HepG2 (cell line): ENCODE results near the gene NAPEPLD. TPM values are rescaled to one million over a fixed set of nuclear protein-coding genes. Genes with fewer than 3 reads are reported as not detected.
A peak's percentile ranks its signal among the peaks of the same experiment; 100 is the strongest.
"Not testable (repeated sequence)": the region's sequence is repeated elsewhere in the genome, so short reads cannot be mapped to it uniquely, and the experiment has no call there.

Source experiments
- ATAC-seq: fragments of 200-7000 bp; cut with Tn5 transposase; 3 replicates; pipeline ENCODE4 v1.9.1; 2020; ENCODE audit warnings: mild to moderate bottlenecking, moderate library complexity
- BruUV-seq: library from RNA; stranded (reverse); fragments of 400-500 nt; replicated peaks from 2 replicates; lab custom pipeline; 2021; lab: Mats Ljungman, UMichigan
- CTCF ChIA-PET: fragments of 300-600 bp; formaldehyde crosslinking; extraction: SDS; loops from one replicate; lab custom pipeline; 2021; ENCODE audit warnings: low total read pairs, inconsistent platforms, low intra/inter-chr PET ratio; lab: Yijun Ruan, JAX
- POLR2A ChIA-PET: fragments of 350-600 bp; sonication (Branson Sonifier 250); formaldehyde crosslinking; loops from one replicate; lab custom pipeline; 2020; ENCODE audit warnings: antibody characterized with exemption, inconsistent platforms; lab: Yijun Ruan, JAX
- DNase-seq: peaks from one replicate; pipeline ENCODE4 v3.0.0-alpha.2; 2015; ENCODE audit warnings: low spot score
- FAIRE-seq: peaks from 3 replicates; lab custom pipeline; 2011; peaks lifted over from hg19 to GRCh38; lab: Jason Lieb, UNC
- H2AFZ ChIP-seq: one replicate; pipeline ENCODE4 v1.6.1; 2011; ENCODE audit warnings: low read length, inconsistent platforms
- H3K27ac ChIP-seq: fragments of 300-600 bp; 3 replicates; pipeline ENCODE4 v1.8.0; 2011; ENCODE audit warnings: mixed run types, mild to moderate bottlenecking, mixed read lengths, low read length, inconsistent platforms; ENCODE audit not compliant: insufficient read depth; ENCODE audit errors: extremely low read length
- H3K27me3 ChIP-seq, 2 experiments: fragments of 200-600 bp in 1 of 2; 2 replicates in 1 of 2; 3 replicates in 1 of 2; pipeline versions ENCODE4 v1.6.0 to v1.8.0; 2011; ENCODE audit warnings: low read length in 2 of 2, mild to moderate bottlenecking in 2 of 2, moderate library complexity in 2 of 2, inconsistent platforms in 1 of 2; ENCODE audit not compliant: insufficient read depth in 2 of 2, control insufficient read depth in 1 of 2
- H3K36me3 ChIP-seq, 2 experiments: fragments of 200-600 bp in 1 of 2; replicated peaks in 1 of 2; 2 replicates in 1 of 2; 3 replicates in 1 of 2; pipeline versions ENCODE4 v1.5.1 to v1.8.0; 2011; ENCODE audit warnings: low read length in 2 of 2, inconsistent platforms in 1 of 2; ENCODE audit not compliant: insufficient read depth in 2 of 2, control insufficient read depth in 1 of 2
- H3K4me1 ChIP-seq: 2 replicates; pipeline ENCODE4 v1.5.1; 2012; ENCODE audit warnings: low read length, inconsistent platforms; ENCODE audit not compliant: insufficient read depth
- H3K4me2 ChIP-seq: 2 replicates; pipeline ENCODE4 v1.6.0; 2011; ENCODE audit warnings: low read depth, low read length, inconsistent platforms
- H3K4me3 ChIP-seq, 3 experiments: fragments of 200-600 bp in 1 of 3; sonication (generic), shearing (Covaris generic) in 1 of 3; replicated peaks in 1 of 3; 2 replicates each; pipeline ENCODE4 v1.5.1; 2011 to 2016; ENCODE audit warnings: low read length in 3 of 3, inconsistent platforms in 2 of 3, low read depth in 2 of 3, mild to moderate bottlenecking in 2 of 3, control low read depth in 1 of 3, mixed read lengths in 1 of 3; ENCODE audit not compliant: insufficient read depth in 1 of 3
- H3K79me2 ChIP-seq: one replicate; pipeline ENCODE4 v1.6.1; 2011; ENCODE audit warnings: low read length, inconsistent platforms; ENCODE audit not compliant: insufficient read depth
- H3K9ac ChIP-seq: 2 replicates; pipeline ENCODE4 v1.6.0; 2011; ENCODE audit warnings: mild to moderate bottlenecking, low read depth, low read length, inconsistent platforms; ENCODE audit not compliant: insufficient read depth
- H3K9me3 ChIP-seq: 2 replicates; pipeline ENCODE4 v1.5.1; 2012; ENCODE audit warnings: mild to moderate bottlenecking, low read length
- H4K20me1 ChIP-seq: 2 replicates; pipeline ENCODE4 v1.6.0; 2011; ENCODE audit warnings: inconsistent platforms, mild to moderate bottlenecking, low read length, moderate library complexity; ENCODE audit not compliant: insufficient read depth
- ELF4 ChIP-seq: sonication (generic); formaldehyde crosslinking; IDR thresholded peaks from 2 replicates; pipeline ENCODE4 v1.5.0; 2020; ENCODE audit warnings: missing genetic modification reagents, mild to moderate bottlenecking, moderate library complexity, borderline replicate concordance
- GZF1 ChIP-seq: sonication (generic); formaldehyde crosslinking; IDR thresholded peaks from 2 replicates; pipeline ENCODE4 v1.5.1; 2020; ENCODE audit warnings: mild to moderate bottlenecking, missing genetic modification reagents
- NFYB ChIP-seq: sonication (generic); formaldehyde crosslinking; IDR thresholded peaks from 2 replicates; pipeline ENCODE4 v1.4.0; 2020; ENCODE audit warnings: missing genetic modification reagents
- TBX3 ChIP-seq: fragments of 450-650 bp; IDR thresholded peaks from 2 replicates; pipeline ENCODE4 v1.6.1; 2017; ENCODE audit warnings: antibody characterized with exemption, mild to moderate bottlenecking, inconsistent platforms, borderline replicate concordance
- ZNF121 ChIP-seq: sonication (generic); formaldehyde crosslinking; IDR thresholded peaks from 2 replicates; pipeline ENCODE4 v1.5.0; 2020; ENCODE audit warnings: mild to moderate bottlenecking, missing genetic modification reagents
- ZNF296 ChIP-seq: sonication (generic); formaldehyde crosslinking; conservative IDR thresholded peaks from 2 replicates; pipeline ENCODE4 v1.5.0; 2020; ENCODE audit warnings: mild to moderate bottlenecking, missing genetic modification reagents
- WGBS: methylation state at CpG from one replicate; pipeline ENCODE4 v1.1.6; 2017; ENCODE audit warnings: low lambda C conversion rate; 5-methylcytosine and 5-hydroxymethylcytosine counted together
- in situ Hi-C: cut with HindIII; loops from 2 replicates; pipeline ENCODE4 v1.10.0; 2017; ENCODE audit warnings: low pct_unique_long_range_greater_than_20kb; ENCODE audit not compliant: extremely low pct_ligation_motif_present
- intact Hi-C: fragments of 100-400 bp; cut with micrococcal nuclease; formaldehyde crosslinking; loops from one replicate; pipeline ENCODE4 v1.10.0; 2022; ENCODE audit not compliant: unreplicated experiment
- polyA plus RNA-seq, 8 experiments: library from polyadenylated mRNA; depleted of rRNA in 3 of 8; stranded (reverse) in 7 of 8; unstranded in 1 of 8; fragments of >200 nt; fragmentation: Illumina TruSeq in 4 of 8; extraction: Trizol in 4 of 8; gene quantifications; 2 replicates each; pipeline versions ENCODE4 v1.2.1 to v1.2.3, GENCODE V29; 2011 to 2016; ENCODE audit warnings: low read depth in 4 of 8, missing spikeins in 1 of 8, mixed read lengths in 1 of 8; ENCODE audit not compliant: insufficient read depth in 1 of 8
- total RNA-seq, 5 experiments: library from RNA; depleted of rRNA; stranded (reverse); fragments of >200 nt; fragmentation: Illumina TruSeq; extraction: Trizol; gene quantifications; 2 replicates each; pipeline ENCODE4 v1.2.3, GENCODE V29; 2016; ENCODE audit warnings: low read depth in 1 of 5
- TF ChIP-seq, protein P1 (sequence below): IDR thresholded peaks from 2 replicates; pipeline ENCODE4 v1.6.1; 2016; ENCODE audit warnings: low read depth, missing genetic modification reagents, missing compliant biosample characterization

NAPEPLD gene
- total and polyA plus RNA-seq, 2 of the 13 experiments (the other 11 are each of a cell fraction or from before 2014, with no cell fraction given) = 3.4 to 5.6 TPM

DNA sequence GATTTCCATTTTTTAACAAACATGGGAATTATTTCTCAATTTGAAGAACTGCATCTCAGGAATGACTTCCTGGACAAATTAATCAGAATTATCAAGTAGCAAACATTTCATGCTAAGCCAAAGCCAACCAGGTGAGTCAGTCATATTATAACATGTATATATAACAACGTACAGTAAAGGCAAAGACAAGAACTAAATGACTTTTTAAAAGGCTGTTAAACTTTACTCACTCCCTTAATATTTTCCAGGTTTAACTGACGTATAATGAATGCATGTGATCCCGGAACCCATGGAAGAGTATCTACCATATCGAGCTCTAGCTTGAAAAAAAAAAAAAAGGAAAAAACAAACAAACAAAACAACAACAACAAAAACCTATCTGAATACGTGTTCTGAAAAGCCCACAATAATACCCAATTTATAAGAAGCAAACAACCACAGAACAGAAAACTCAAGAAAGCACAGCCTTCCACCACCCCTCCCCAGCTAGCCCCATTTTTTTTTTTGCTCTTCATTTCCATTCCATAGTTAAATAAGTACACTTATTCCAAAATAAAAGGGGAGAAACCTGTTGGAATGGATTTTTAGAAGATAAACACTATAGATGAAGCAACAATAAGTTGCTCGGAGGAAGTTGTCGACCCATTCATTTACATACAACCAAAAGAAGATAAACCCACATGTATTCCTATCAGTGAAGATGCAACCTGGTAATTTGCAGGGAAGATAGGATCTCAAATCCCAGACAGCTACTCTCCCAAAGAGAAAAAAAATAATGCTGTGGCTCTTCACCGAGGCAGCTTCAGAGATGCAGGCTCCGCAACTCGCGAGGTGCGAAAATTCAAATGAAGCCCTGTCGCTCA is 537 bp downstream of the NAPEPLD start (continued):
- TF ChIP-seq, protein P1, sequence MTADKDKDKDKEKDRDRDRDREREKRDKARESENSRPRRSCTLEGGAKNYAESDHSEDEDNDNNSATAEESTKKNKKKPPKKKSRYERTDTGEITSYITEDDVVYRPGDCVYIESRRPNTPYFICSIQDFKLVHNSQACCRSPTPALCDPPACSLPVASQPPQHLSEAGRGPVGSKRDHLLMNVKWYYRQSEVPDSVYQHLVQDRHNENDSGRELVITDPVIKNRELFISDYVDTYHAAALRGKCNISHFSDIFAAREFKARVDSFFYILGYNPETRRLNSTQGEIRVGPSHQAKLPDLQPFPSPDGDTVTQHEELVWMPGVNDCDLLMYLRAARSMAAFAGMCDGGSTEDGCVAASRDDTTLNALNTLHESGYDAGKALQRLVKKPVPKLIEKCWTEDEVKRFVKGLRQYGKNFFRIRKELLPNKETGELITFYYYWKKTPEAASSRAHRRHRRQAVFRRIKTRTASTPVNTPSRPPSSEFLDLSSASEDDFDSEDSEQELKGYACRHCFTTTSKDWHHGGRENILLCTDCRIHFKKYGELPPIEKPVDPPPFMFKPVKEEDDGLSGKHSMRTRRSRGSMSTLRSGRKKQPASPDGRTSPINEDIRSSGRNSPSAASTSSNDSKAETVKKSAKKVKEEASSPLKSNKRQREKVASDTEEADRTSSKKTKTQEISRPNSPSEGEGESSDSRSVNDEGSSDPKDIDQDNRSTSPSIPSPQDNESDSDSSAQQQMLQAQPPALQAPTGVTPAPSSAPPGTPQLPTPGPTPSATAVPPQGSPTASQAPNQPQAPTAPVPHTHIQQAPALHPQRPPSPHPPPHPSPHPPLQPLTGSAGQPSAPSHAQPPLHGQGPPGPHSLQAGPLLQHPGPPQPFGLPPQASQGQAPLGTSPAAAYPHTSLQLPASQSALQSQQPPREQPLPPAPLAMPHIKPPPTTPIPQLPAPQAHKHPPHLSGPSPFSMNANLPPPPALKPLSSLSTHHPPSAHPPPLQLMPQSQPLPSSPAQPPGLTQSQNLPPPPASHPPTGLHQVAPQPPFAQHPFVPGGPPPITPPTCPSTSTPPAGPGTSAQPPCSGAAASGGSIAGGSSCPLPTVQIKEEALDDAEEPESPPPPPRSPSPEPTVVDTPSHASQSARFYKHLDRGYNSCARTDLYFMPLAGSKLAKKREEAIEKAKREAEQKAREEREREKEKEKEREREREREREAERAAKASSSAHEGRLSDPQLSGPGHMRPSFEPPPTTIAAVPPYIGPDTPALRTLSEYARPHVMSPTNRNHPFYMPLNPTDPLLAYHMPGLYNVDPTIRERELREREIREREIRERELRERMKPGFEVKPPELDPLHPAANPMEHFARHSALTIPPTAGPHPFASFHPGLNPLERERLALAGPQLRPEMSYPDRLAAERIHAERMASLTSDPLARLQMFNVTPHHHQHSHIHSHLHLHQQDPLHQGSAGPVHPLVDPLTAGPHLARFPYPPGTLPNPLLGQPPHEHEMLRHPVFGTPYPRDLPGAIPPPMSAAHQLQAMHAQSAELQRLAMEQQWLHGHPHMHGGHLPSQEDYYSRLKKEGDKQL = no peak
- TF ChIP-seq NFYB (CRISPR knock-in tag) = no peak
- TF ChIP-seq ELF4 = 0 out of 2 replicates have a peak, but pooled peaks have one; percentile 56
- TF ChIP-seq TBX3 = peak; percentile 74; the same call in 1 of the 2 replicates
- TF ChIP-seq ZNF296 (CRISPR knock-in tag) = no peak
- 0 out of 2 replicates have a peak, but pooled peaks have one; percentile 23 for TF ChIP-seq GZF1

GRCh38 chr7:103144754-103145153 is 4.1 kb downstream of the NAPEPLD start:
- 99% methylated on average over 2 of the region's 2 CpGs for WGBS

More at GRCh38 chr7:103144754-103145153, 4.1 kb downstream of the NAPEPLD start:
- H2AFZ ChIP-seq, H3K9me3 ChIP-seq, in situ Hi-C loops, H3K4me2 ChIP-seq, CTCF ChIA-PET, H3K9ac ChIP-seq, BruUV-seq, POLR2A ChIA-PET, H3K4me3 ChIP-seq, H4K20me1 ChIP-seq, H3K36me3 ChIP-seq, DNase-seq, H3K27ac ChIP-seq, H3K27me3 ChIP-seq, ATAC-seq, FAIRE-seq: not testable (repeated sequence)
- Histone ChIP-seq H3K4me1 (peaks cover 42% of the 10 kb centered on the region), H3K79me2 (peaks cover 29% of the 10 kb centered on the region)
- peak; percentile 71 for TF ChIP-seq ZNF121 (CRISPR knock-in tag)
- intact Hi-C loops = loop anchor here (5.0 kb wide), 1 partner anchor 37 kb away; no protein-coding TSS in a partner anchor
